Upper lobe of left lung (tissue), 6 donors: ENCODE data around the gene ABHD1. TPM values are rescaled to one million over a fixed set of nuclear protein-coding genes. Genes with fewer than 3 reads are reported as not detected.
A peak's percentile ranks its signal among the peaks of the same experiment; 100 is the strongest.

Experiments
- ATAC-seq, 2 donors: fragments of 200-7000 bp; cut with Tn5 transposase; one replicate each; pipeline ENCODE4 v1.9.1; 2022; ENCODE audit warnings: mild to moderate bottlenecking in 2 of 2, moderate library complexity in 2 of 2; ENCODE audit not compliant: low FRiP score in 2 of 2
- DNase-seq, 2 donors: peaks; one replicate each; pipeline ENCODE4 v3.0.0-alpha.2; 2019 to 2020
- H3K27ac ChIP-seq, 4 donors: fragments of 200-600 bp; sonication (generic); one replicate each; pipeline ENCODE4 v1.5.1; 2016 to 2019
- H3K27me3 ChIP-seq, 4 donors: fragments of 200-600 bp; sonication (generic); one replicate each; pipeline ENCODE4 v1.5.1; 2017 to 2019
- H3K36me3 ChIP-seq, 4 donors: fragments of 200-600 bp; sonication (generic); one replicate each; pipeline ENCODE4 v1.5.1; 2016 to 2019
- H3K4me1 ChIP-seq, 4 donors: fragments of 200-600 bp; sonication (generic); one replicate each; pipeline ENCODE4 v1.5.1; 2018 to 2019
- H3K4me3 ChIP-seq, 4 donors: fragments of 200-600 bp; sonication (generic); one replicate each; pipeline ENCODE4 v1.5.1; 2017 to 2019; ENCODE audit warnings: mild to moderate bottlenecking in 2 of 4, moderate library complexity in 1 of 4
- H3K9me3 ChIP-seq, 4 donors: fragments of 200-600 bp; sonication (generic); one replicate each; pipeline ENCODE4 v1.5.1; 2018 to 2019
- EP300 ChIP-seq, 4 donors: sonication (generic); formaldehyde crosslinking; IDR thresholded peaks; one replicate each; pipeline ENCODE4 v1.5.1; 2017; ENCODE audit warnings: antibody characterized with exemption in 4 of 4, control low read depth in 2 of 4
- POLR2A ChIP-seq, 4 donors: fragments of 450-650 bp; IDR thresholded peaks; one replicate each; pipeline ENCODE4 v1.5.1; 2016 to 2017; ENCODE audit warnings: antibody characterized with exemption in 4 of 4, mild to moderate bottlenecking in 2 of 4
- POLR2AphosphoS5 ChIP-seq, 2 donors: sonication (generic); formaldehyde crosslinking; IDR thresholded peaks; one replicate each; pipeline ENCODE4 v1.5.1; 2017; ENCODE audit warnings: antibody characterized with exemption in 2 of 2
- WGBS, 2 donors: methylation state at CpG; one replicate each; pipeline ENCODE4 v1.1.5; 2017 to 2018; 5-methylcytosine and 5-hydroxymethylcytosine counted together
- total RNA-seq, 6 donors: library from RNA; depleted of rRNA in 4 of 6; stranded (reverse); fragments of >200 nt in 4 of 6; gene quantifications; one replicate each; pipeline versions ENCODE4 v1.1.0 to v1.2.1, GENCODE V29; 2016 to 2021
- TF ChIP-seq, protein P1 (sequence below), 6 experiments: fragments of 450-650 bp in 4 of 6; fragments of 200-600 bp in 2 of 6; sonication (generic) in 2 of 6; IDR thresholded peaks; one replicate each; pipeline ENCODE4 v1.5.1; 2016 to 2019; ENCODE audit warnings: antibody characterized with exemption in 6 of 6
- donor health status: DM: no; HTN: no; CAD: no; lungs with moderate emphysema.
- donor health status: DM: no; HTN: yes; CAD: no; lungs with severe emphysema.

The ABHD1 gene
- total RNA-seq, 6 donors from 2014 or later: 0.10 to 0.30 (median 0.11) TPM; not detected in 3

DNA sequence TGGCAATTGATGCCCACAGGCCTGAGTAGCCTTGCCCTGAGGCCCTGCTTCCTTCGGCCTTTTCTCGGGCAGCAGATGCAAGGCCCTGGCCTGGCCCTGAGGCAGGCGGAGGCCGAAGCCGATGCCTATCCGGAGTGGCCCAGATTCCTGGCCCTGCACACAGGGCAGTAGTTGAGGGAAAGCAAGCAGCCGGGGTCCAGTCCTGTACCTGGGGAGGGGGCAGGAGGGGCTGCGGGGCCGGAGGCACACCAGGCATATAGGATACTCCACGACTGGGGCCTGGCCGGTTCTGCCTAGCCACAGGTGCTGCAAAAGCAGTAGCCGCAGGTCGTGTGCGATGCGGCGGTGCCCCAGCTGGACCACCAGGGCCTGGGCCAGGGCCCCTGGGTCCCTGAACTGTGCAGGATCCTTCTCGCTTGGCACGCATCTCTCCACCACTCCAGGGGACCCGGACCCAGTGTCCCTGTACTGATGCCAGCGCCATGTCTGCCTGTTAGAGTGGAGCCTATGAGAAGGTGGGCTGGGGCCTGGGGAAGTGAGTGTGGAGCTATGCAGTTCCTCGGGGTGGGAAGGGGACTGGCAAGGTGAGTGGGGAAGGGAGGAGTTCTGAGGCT is 13.8 kb downstream of the ABHD1 start:
- WGBS, 2 donors: 89% methylated on average over 10 to 16 of the region's 21 CpGs
- no peak for ATAC-seq
- no peak overlapping the region for H3K4me3 ChIP-seq

DNA sequence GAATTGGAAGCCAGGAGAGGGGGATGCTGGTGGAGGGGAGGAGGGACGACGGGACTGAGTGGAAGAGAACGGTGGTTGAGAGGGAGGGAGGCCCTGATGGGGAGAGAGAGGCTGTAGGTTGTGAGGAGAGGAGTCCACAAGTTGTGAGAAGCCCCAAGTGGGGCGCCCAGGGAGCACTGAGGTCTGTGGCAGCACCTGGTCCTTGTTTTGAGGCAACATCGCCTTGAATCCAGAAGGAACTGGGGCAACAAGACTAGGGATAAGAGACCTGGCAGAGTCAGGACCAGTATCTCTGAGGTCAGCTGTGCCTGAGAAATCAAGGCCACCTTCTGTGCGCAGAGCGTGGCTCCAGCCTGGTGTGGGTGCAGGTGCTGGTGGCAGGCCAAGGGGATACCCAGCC is 14.5 kb downstream of the ABHD1 start:
- DNase-seq (no peak), ATAC-seq (no peak)
- Histone ChIP-seq H3K4me1 (peaks cover 7 to 10% (median 8%) of the 10 kb centered on the region in 4 donors), H3K36me3 (no peaks in the 10 kb centered on the region), H3K4me3 (no peak overlapping the region), H3K27me3 (no peaks in the 10 kb centered on the region), H3K27ac (no peak overlapping the region), H3K9me3 (no peaks in the 10 kb centered on the region)
- TF ChIP-seq POLR2A (IDR thresholded peaks at IDR 0.05) (no peak), EP300 (IDR thresholded peaks at IDR 0.05) (no peak), POLR2AphosphoS5 (IDR thresholded peaks at IDR 0.05) (no peak)
- TF ChIP-seq, protein P1, sequence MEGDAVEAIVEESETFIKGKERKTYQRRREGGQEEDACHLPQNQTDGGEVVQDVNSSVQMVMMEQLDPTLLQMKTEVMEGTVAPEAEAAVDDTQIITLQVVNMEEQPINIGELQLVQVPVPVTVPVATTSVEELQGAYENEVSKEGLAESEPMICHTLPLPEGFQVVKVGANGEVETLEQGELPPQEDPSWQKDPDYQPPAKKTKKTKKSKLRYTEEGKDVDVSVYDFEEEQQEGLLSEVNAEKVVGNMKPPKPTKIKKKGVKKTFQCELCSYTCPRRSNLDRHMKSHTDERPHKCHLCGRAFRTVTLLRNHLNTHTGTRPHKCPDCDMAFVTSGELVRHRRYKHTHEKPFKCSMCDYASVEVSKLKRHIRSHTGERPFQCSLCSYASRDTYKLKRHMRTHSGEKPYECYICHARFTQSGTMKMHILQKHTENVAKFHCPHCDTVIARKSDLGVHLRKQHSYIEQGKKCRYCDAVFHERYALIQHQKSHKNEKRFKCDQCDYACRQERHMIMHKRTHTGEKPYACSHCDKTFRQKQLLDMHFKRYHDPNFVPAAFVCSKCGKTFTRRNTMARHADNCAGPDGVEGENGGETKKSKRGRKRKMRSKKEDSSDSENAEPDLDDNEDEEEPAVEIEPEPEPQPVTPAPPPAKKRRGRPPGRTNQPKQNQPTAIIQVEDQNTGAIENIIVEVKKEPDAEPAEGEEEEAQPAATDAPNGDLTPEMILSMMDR (IDR thresholded peaks at IDR 0.05): no peak
- 78 to 87% methylated on average over 5 to 7 of the region's 7 CpGs for WGBS, 2 donors

More for the DNA sequence above, 13.8 kb downstream of the ABHD1 start:
- Histone ChIP-seq H3K36me3 (peaks cover 0 to 5% (median 2%) of the 10 kb centered on the region in 4 donors), H3K4me1 (peaks cover 9 to 17% (median 13%) of the 10 kb centered on the region in 4 donors), H3K27ac (no peak overlapping the region), H3K27me3 (no peaks in the 10 kb centered on the region), H3K9me3 (no peaks in the 10 kb centered on the region)
- no peak for TF ChIP-seq POLR2AphosphoS5 (IDR thresholded peaks at IDR 0.05)
- TF ChIP-seq, protein P1 (IDR thresholded peaks at IDR 0.05): no peak
- no peak for TF ChIP-seq POLR2A (IDR thresholded peaks at IDR 0.05)
- no peak for TF ChIP-seq EP300 (IDR thresholded peaks at IDR 0.05)
- peak in 1 of 2 donors; percentile 77 for DNase-seq

DNA sequence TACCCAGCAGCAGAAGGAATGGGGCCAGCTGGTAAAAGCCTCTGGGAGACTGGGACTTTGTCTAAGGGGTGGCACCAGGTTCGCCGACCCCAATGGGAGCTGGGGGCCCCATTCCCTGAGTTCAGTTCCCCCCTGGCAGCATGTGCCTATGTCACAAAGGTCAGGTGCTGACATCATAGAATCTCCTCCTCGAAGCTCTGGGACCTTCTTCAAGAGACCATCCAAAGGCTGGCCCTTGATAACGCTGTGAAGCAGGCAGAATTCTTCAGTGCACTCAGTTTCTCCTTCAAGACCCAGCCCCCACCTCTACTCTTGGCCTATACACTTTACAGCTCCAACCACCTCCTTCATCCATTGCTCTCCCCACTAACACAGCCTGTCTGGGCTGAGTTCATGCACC is 15.7 kb downstream of the ABHD1 start, which contains the start of gene PRR30:
TSS of gene PRR30 (minus strand) at position 101 of the 400 bp plus-strand sequence. CDS start 1,081 bp downstream, outside the sequence.
- no peak for DNase-seq
- H3K27ac ChIP-seq: no peak within 1 kb of the TSS
- no peak for ATAC-seq
- WGBS, 2 donors: 58 to 79% methylated on average over 2 to 4 of the region's 4 CpGs
- no peak for TF ChIP-seq EP300 (IDR thresholded peaks at IDR 0.05)
- no peak for TF ChIP-seq POLR2A (IDR thresholded peaks at IDR 0.05)
- no peak for TF ChIP-seq POLR2AphosphoS5 (IDR thresholded peaks at IDR 0.05)
- TF ChIP-seq, protein P1 (IDR thresholded peaks at IDR 0.05): no peak
- no peaks in the 10 kb centered on the region for H3K4me1 ChIP-seq
- no peaks in the 10 kb centered on the region for H3K27me3 ChIP-seq
- H3K36me3 ChIP-seq: no peaks in the 10 kb centered on the region
- H3K9me3 ChIP-seq: no peaks in the 10 kb centered on the region
- H3K4me3 ChIP-seq: no peak within 1 kb of the TSS

DNA sequence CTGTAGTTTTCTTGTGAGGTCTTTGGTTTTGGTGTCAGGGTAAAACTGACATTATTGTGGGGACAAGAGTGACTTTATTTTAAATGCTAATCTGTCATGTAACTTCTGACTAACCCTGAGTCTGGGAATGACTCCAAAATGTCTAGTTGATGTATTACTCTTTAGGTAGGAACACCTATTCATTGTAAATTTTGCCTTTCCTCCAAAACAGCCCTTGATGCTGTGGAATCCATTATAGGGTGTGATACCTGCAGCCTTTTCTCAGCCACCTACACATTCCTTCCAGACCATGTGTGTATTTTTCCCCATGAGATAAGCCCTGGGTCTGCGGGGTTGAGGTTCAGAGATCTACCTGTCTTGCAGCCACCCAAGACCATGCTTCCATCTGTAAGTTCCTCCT is 19.7 kb downstream of the ABHD1 start:
- TF ChIP-seq EP300 (IDR thresholded peaks at IDR 0.05) (no peak), POLR2AphosphoS5 (IDR thresholded peaks at IDR 0.05) (no peak), POLR2A (IDR thresholded peaks at IDR 0.05) (no peak)
- TF ChIP-seq, protein P1 (IDR thresholded peaks at IDR 0.05): no peak
- no peak for DNase-seq
- Histone ChIP-seq H3K4me3 (no peak overlapping the region), H3K27ac (no peak overlapping the region), H3K4me1 (no peaks in the 10 kb centered on the region), H3K9me3 (no peaks in the 10 kb centered on the region), H3K27me3 (no peaks in the 10 kb centered on the region), H3K36me3 (no peaks in the 10 kb centered on the region)
- no peak for ATAC-seq
- WGBS, 2 donors: 69 to 80% methylated on average over 1 of the region's 1 CpG

DNA sequence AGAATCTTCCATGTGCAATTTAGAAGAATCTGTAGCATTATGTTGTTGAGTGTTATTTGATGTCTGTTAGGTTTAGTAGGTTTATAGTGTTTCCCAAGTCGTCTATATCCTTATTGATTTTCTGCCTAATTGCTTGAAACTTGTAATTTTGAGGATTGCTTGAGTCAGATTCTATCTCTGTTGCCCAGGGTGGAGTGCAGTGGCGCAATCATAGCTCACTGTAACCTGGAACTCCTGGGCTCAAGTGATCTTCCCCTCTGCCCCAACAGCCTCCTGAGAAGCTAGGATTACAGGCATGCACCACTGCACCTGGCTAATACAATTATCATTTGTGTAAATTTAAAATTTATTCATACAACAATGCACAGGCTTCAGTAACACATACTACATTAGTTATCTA is 22.1 kb downstream of the ABHD1 start:
- Histone ChIP-seq H3K36me3 (no peaks in the 10 kb centered on the region), H3K27me3 (no peaks in the 10 kb centered on the region), H3K4me3 (no peak overlapping the region), H3K9me3 (no peaks in the 10 kb centered on the region), H3K27ac (no peak overlapping the region), H3K4me1 (no peaks in the 10 kb centered on the region)
- 79 to 86% methylated on average over 2 of the region's 2 CpGs for WGBS, 2 donors
- ATAC-seq (no peak), DNase-seq (no peak)
- no peak for TF ChIP-seq EP300 (IDR thresholded peaks at IDR 0.05)
- no peak for TF ChIP-seq POLR2AphosphoS5 (IDR thresholded peaks at IDR 0.05)
- TF ChIP-seq POLR2A (IDR thresholded peaks at IDR 0.05): no peak
- TF ChIP-seq, protein P1 (IDR thresholded peaks at IDR 0.05): no peak
